NCI-H345 treated with DMSO at 0.1 percent for 48 hours (cell line): ENCODE measurements around the gene ALS2CL.

Experiments
- DNase-seq: peaks from one replicate; lab custom pipeline; 2025; ENCODE audit not compliant: unreplicated experiment; lab: John Stamatoyannopoulos, UW

ALS2CL gene

DNA sequence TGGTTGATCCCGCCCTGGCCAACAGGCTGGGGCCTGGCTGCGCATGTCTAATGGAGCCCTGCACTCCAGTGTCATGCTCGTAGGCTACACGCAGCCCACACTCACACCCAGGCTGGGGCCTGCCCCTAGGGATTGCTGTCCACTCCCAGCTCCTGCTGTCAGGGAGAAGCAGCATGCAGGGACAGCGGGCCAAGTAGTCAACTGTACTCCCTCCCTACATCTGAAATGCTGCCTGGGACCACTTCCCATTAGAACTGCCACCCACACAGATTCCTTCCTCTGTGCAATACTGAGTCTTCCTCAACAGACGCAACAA lies 16.1 kb downstream of the ALS2CL start:
- DNase-seq: no peak

DNA sequence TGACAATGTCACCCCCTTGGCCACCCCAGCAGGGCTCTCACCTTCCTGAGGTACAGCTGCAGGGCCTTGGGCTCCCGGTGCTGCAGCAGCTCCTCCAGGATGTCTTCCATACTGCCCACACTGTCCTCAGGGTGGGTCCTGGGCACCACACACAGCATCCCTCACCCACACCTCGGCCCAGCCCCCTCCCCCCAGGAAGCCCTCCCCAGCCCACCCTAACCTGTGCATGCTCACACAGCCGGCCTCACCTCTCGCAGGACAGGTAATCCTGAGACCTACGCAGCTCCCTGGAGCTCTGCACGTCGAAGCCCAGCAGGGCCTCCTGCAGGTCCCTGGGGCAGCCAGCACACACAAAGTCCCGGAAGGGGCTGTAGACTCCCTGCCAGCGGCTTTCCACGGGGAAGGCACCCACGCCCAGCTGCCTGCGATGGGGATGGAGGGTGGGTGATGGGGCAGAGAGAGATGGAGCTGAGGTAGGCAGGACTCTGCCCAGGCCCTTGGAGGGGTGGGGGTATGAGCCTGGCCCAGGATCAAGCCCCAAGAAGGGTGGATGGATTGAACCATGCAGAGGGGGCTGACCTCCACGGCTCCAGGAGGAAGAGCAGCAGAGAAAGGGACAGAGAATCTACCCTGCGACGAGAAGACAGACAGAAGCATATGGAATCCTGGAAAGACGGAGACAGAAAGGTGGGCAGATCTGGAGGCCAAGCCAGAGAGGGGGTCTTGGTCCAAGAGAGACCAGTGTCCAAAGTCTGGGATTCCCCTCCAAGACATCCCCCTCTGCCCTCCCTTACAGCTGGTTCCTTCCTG lies 16.7 kb downstream of the ALS2CL start:
- no peak for DNase-seq

DNA sequence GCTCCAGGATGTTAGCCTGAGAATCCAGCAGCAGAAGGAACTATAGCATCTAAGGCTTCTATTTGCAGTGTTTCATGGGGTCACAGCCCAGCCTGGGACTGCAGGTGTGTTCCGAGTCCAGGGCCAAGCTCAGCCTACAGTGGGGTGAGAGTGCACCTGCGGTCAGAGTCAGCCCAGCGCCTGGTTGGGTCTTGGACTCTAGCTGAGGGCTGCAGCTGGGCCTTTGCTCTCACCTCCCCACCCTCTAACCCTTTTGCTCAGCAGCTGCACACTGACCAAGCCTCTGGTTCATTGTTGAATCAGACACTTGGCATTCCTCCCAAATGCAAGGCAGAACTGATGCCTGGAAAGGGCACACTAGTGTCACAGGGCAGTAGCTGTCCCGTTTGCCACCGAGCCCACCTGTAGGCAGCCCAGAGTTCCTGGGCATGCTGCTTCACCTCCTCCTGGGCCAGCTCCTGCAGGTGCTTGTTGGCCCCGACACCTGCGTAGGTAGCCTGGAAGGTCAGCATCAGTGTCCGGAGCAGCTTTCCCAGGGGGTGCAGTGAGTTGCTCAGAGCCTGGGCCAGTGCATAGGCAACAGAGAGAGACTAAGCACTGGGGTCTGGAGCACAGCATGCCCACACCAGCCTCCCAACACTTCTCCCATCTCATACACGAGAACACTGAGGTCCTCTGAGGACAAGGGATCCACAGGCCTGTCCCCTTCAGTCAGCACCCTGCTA lies 17.5 kb downstream of the ALS2CL start:
- DNase-seq: no peak

DNA sequence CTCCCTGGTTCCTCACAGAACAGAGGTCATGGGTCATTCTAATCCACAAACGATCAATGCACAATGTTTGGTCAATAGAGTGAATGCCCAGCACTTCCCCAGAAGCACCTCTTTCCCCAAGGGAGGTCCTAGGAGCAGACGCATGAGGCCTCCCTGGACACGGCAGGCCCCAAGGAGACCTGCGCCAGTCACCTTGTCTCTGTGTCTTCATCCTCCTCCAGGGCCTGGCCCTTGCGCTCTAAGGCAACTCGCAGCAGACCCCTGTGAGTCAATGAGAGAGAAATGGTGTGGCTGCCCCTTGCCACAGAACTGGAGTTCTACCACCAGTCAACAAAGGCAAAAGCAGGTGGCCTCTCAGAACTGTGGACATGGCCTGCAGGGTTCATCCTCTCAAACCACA lies 18.1 kb downstream of the ALS2CL start:
- DNase-seq: no peak

DNA sequence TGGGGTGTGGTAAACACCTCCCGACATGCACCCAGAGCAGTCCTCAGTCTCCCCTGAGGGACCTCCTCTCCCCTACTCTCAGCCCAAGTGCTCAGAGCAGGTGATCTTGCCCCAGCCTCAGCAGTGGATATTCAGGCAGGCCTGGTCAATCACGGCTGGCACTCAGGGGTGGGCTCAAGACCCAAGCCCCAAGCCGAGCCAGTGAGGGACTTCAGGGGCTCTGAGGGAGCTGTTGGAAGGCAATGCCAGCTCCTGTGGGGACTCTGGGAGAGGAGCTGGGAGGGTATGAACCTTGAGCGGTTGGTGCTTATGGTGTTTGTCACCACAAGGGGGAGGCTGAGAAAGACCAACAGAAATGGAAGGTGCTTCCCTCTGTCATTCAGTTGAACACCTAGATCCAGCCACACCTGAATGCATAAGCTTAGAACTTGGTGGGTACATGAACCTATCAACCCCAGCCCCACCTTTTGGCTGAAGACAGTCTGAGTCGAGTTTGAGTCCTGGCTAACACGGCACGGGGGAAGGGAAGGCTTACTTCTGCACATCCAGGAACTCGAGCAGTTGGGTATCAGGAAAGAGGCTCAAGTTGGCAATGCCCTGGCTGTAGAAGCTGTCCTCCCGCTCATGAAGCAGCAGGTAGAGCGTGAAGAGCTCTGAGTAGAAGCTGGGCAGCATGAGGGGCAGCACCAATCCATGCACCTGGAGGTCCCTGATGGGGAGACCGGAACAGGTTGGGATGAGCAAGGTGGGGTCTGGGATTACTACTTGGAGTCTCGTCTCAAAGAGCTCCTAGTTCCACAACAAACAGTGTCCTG lies 19.2 kb downstream of the ALS2CL start:
- DNase-seq: no peak

DNA sequence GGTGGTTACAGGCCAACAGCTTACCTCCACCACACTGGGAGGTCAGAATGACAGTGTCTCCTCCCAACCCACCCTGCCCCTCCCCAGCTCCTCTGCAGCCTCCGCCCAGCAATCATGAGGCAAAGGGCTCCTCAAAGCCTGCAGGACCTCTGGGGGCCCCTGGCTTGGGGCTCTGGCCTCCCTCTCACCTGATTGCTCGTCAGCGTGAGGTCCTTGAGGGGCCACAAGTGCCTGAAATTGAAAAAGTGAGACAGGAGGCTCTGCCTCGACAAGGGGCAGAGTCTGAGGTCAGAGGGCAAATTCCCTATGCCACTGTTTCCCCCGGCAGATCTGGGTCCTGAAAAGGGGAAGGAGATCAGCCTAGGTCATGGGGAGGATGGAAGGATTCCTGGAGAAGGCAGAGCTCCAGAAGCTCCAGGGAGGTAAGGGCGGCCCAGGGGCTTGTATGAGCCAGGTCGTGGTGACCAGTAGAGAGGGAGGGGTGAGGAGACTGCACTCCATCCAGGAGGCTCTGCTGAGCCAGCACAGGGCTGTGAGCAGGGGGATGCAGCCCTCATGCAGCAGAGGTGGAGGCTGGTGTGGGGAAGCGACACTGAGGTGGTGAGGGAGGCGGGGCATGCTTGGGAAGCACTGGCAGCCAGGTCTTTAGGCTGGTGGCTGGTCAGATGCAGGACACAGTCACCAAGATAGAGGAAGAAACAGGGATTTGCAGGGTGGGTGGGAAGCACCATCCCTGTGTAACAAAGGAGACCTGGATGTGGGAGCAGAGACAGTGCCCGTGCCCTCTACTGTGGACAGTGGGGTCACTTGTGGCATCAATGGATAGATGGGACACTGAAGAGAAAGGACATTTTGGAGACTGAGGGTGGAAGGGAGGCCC lies 20.1 kb downstream of the ALS2CL start:
- no peak for DNase-seq

DNA sequence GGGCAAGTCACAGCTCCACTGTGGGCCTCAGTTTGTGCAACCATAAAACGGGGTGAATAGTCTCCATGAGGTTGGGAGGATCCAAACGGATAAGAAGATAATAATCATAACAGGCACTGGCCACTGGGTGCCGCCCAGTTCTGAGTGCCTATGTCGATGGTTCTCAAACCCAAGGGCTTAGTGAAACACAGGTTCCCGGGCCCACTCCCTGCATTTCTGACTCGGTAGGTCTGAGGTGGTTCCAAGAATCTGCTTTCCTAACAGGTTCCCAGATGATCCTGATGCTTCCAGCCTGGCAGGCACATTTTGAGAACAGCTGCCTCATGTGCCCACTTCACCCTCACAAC lies 21.2 kb downstream of the ALS2CL start:
- DNase-seq: no peak

DNA sequence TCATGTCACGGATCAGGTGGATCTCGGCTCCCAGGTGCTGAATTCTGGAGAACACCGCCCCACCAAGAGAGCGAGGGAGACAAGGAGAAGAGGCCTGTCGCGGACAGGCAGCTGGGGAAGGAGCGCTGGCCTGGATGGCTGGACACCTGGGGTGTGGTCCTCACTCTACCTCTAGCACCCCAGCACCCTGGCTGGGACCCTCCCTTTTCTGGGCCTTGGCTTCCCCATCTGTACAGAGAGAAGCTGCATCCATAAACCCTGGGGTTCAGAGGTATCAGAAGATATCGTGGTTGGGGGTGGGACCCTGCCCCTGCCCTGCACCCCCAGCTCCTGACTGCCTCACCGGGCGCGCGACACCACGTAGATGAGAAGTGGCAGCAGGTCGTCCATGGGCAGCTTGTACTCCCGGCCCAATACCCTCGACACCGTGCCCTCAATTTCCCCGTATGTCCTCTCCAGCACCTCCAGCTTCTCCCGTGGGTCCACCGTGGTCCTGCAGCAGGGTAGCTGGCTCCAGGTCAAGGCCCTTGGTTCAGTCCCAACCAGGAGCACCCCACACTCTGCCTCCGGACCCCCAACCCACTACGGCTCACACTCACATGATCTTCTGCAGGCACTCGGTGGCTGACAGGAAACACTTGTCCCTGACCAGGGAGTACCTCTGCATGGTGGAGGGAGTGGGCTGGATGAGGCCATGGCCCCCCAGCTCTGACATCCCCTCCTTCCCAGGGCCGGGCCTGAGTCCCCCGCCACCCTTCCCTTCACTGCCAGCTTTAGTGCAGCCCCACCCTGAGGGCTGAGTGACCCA lies 21.7 kb downstream of the ALS2CL start:
- no peak for DNase-seq

DNA sequence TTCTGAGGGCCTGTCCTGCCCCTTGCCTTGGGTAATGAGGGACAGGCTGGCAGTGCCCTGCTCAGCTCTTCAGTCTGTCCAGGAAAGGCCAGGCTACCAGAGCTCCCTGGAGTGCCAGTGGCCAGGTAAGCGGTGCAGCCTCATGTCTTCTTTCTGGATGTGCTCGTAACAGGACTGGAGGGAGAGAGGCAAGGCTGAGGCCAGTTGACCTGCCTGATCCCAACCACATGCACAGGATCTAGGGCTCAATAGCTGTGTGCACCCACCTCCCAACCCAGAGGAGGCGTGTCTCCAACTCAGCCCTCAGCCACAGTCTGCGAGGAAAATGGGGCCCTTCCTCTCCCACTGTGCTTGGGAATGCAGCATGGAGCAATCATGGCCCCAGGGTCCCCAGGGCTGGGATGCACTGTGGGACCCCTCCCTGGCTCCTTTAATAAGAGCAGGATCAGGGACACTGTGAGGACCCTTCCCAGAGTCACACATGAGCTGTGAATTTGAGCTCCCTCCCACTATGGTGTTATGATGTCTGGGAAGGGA lies 22.5 kb downstream of the ALS2CL start:
- no peak for DNase-seq

DNA sequence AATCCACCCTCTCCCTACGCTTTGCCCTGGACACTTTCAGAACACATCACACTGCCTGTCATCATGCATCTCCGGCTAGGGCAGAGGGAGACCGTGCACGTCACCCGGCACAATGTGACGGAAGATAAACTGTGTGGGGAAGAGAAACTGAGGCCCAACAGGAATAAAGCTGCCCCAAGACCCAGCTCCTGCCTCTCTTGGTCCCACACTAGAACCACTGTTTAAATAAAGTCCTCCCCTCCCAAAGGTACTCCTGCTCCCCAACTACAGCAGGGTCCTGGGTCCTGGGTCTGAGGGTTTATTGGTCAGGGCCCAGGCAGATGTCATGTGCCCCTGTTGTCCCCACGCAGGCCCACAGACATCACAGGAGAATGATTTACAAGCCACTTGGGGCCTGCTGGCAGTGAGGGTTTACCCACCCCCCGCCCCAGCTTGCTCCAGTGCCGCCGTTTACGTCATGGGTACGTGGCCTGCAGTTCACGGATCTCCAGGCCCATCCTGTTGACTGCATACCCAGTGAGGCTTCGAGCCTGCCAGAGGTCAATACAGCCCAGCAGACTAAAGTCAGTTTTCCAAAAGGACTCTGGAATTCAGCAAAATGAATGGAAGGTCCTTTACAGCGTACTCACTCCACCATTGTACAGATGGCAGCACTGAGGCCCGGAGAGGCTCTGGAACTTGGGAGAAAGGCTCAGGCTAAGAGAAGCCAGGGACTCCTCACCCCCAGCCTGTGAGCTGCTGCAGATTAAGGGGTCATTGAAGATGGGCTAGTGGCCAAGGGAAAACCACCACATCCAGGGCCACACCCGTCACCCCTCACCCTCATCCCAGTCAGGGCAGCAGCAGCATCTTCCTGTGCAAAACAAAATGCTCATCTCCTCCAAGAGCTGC lies 23.2 kb downstream of the ALS2CL start:
- no peak for DNase-seq

DNA sequence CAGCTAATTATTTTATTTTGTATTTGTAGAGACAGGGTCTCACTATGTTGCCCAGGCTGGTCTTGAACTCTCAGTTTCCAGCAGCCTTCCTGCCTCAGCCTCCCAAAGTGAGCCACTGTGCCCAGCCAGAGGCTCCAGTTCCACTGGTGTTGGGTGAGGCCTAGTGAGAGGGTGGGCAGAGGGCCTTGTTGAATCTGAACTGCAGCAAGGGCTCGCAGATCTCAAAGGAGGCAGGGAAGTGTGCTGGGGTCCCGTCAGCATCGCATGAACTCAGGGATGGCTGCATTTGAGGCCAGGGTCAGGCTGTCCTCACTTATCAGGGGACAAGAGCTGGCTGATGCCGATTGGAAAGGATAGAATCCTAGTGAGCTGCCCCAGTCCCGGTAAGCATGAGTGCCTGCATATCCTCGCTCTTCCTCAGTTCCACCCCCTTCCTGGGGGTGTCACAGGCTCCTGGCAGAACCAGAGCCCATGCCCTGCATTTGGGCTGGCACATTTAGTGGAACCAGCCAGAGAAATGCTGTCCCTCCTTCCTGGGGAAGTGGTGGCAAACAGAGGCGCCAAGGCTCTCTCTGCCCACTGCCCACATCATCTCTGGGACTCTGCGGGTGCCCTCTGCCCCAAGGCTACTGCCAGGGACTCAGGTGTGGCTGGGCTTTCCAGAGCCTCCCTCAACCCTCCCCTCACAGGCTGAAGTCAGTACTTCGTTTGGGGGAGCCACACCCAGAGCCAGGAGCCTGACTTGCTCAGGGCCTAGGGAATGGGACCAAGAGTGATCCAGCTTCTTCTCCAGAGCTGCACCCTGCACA lies 24.1 kb downstream of the ALS2CL start:
- DNase-seq: no peak

DNA sequence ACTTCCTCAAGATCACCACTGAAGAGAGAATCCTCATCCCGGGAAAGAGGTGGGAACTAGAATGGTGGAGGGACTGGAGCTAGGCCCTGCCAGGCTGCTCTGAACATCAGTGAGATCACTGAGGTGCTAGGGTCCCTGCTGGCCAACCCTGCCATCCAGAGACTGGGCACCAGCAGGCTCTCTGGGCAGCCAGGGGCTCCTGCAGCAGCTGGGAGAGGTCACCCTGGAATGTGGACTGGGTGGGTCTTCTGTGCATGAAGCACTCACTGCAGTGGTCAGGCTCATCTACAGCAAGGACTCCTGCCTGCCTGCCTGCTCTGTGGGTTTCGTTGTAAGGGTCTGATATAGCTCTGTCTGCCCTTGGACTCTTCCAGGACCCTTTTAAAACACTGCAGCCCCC lies 24.9 kb downstream of the ALS2CL start:
- no peak for DNase-seq

DNA sequence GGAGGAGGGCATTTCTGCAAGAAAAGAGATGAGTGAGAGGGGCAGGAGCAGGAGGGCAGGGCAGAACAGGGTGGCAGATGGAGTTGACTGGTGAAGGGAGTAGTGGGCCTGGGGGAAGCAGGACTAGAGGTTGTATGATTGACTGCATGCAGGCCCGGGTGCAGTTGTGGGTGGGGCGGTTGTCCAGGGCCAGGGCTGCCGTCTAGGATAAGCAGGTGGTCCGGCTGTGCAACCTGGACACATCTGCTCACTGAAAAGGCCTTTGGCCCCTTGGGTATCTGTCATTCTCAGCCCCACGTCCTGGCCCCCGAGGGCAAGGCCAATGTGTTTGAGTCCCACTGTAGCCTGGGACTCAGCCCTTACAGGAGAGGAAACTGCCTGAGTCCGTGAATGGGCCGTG lies 25.4 kb downstream of the ALS2CL start:
- DNase-seq: no peak

DNA sequence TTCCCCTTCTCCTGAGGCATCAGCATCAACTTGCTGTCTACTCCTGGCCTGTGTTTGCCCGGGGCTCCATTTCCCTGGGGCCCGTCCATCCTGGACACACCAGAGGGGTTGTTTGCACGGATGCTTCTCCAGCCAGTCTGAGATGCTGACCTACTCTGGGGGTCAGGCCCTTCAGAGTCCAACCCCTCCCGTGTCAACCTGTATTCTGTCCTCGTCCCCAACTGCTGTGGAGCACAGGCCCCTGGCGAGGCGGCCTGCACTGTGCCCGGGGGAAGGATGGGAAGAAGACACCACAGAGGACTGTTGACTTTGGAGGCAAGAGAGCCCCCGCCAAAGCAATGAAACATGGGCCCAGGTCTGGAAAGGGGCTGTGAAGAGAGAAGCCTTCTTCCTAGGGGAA lies 25.8 kb downstream of the ALS2CL start:
- DNase-seq: no peak

DNA sequence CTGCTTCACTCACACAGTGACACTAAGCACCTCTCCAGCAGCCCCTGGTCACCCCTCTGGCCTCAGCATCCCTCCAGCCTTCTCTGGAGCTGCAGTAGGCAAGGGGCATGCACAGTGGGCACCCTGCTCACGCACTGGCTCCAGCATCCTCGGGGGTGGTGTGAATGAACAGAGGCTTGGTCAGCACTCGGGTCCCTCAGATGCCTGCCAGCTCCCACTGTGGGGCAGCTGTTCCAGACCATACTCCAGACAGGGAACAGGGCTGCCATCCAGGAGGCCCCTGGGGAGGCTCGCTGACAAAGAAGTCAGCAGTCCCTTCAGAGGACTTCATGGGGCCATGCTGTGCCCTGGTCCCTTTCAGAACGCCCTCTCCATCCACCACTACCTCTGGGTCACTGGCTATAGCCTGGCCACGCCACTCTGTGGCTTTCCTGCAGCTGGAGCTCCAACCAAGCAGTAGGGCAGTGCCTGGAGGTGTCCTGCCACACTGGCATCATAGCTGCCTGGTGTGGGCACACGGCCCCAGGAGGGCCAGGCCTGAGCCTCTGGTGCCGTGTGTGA lies 26.3 kb downstream of the ALS2CL start:
- DNase-seq: no peak

DNA sequence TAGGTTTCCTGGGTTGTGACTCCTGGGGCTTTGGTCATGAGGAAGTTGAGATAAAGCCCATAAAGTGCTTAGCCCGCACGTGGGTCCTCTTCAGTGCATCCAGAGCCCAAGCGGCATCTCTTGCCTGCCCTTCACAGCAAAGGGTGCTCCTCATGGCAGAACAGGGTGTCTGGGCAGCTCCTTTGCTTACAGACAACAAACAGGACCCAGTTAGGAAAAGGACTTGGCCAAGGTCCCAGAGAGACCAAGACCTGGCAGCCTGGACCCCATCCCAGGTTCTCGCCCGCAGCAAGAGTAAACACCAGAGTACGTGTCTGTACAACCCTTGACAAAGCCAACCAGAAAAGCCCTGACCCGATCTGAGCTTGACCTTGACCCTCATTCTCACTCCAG lies 27.0 kb downstream of the ALS2CL start:
- DNase-seq: no peak

DNA sequence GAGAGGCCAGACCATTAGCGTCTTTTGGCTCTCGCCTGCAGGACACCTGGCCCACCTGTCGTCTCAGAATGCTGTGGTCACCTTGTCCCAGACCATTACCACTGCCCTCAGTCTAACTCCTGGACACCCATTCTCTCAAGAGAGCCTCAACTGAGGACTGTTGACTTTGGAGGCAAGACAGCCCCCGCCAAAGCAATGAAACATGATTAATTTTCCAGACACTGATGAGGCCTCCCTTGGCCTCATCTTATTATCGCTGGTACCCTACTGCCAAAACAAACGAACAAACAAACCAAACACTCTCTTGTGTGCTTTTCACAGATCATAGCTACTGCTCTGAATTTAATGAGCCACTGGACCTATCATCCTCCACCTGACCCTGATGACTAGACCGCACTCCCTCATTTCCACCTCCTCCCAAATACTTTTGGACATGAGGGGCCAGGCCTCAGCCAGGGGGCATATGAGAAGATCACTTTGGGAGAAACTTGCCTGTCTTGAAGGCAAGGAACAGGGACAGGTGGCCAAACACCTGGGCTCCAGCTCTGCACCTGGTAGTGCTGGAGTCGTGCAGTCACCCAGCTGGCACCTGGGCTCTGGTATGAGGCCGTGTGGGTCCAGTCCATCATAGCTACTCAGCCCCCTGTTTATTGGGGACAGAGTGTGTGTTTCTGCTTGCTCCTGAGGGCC lies 27.6 kb downstream of the ALS2CL start:
- DNase-seq: no peak
